H9 (cell line): Measurements from ENCODE around the gene TCP11L1. TPM values are rescaled to one million over a fixed set of nuclear protein-coding genes. Genes with fewer than 3 reads are reported as not detected.

Source experiments
- total RNA-seq: library from RNA; stranded (reverse); gene quantifications from 2 replicates; pipeline ENCODE4 v1.2.1, GENCODE V29; 2021

The TCP11L1 gene
- total RNA-seq, 1 experiment from 2014 or later, result 20.3 TPM

Other genes with a start within 250 kb of the TCP11L1 start
- 0.04 TPM in 1 of 2 replicates, not detected in the other for gene CCDC73, start 244.9 kb upstream of the TCP11L1 start, total RNA-seq
- gene PRRG4, start 209.6 kb upstream of the TCP11L1 start, total RNA-seq, result 1.2 TPM in 2 replicates
- 128 and 139 TPM in 2 replicates for gene QSER1, start 146.8 kb upstream of the TCP11L1 start, total RNA-seq
- gene DEPDC7, start 23.7 kb upstream of the TCP11L1 start, total RNA-seq, result 4.4 TPM in 2 replicates
- gene CSTF3, start 121.9 kb downstream of the TCP11L1 start, total RNA-seq, result 39.3 and 41.5 TPM in 2 replicates
- 21.7 and 23.4 TPM in 2 replicates for gene HIPK3, start 217.8 kb downstream of the TCP11L1 start, total RNA-seq